ENCODE results near the gene SCRT2.

DNA sequence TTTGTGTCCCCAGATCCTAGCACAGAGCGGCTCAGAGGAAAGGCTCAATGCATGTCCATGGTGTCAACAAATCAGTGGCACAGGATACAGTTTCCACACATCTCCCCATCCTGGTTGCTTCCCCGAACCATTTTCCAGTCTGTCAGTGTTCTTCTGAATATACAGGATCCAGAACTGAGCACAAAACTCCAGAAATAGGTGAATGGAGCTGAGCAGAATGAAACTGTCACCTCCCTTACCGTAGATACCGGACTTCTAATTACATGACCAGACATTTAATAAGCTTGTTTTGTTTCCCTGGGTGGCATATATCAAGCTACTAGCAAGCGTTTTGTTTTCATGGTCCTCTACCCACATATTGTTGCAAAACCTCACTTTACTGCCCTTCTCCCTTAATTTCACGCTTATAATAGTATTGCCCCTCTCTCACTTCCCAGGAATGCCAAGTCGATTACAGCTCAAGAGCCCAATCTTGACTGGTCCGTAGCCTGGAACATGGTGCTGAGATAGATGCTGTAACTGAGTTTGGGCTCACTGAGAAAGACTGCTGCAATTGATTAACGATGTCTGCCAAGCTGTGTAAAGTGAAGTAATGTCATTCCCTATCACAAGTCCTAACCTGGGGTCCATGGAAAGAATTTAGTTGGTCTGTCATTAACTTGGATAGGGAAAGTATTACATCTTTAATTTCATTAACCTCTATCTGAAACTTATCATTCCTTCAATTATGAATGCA, 12.0 kb upstream of the SCRT2 start:
- TF ChIP-seq SIN3A (IDR thresholded peaks at IDR 0.05; ENCODE audit: borderline replicate concordance, insufficient read depth, low read depth, low read length) (no peak), REST (IDR thresholded peaks at IDR 0.05; ENCODE audit: insufficient read depth in 1 of 2, low read depth in 2 of 2, low read length in 1 of 2) (no peak), TCF7L2 (IDR thresholded peaks at IDR 0.05; ENCODE audit: low read depth, low read length) (no peak)
- TF ChIP-seq, protein P1, sequence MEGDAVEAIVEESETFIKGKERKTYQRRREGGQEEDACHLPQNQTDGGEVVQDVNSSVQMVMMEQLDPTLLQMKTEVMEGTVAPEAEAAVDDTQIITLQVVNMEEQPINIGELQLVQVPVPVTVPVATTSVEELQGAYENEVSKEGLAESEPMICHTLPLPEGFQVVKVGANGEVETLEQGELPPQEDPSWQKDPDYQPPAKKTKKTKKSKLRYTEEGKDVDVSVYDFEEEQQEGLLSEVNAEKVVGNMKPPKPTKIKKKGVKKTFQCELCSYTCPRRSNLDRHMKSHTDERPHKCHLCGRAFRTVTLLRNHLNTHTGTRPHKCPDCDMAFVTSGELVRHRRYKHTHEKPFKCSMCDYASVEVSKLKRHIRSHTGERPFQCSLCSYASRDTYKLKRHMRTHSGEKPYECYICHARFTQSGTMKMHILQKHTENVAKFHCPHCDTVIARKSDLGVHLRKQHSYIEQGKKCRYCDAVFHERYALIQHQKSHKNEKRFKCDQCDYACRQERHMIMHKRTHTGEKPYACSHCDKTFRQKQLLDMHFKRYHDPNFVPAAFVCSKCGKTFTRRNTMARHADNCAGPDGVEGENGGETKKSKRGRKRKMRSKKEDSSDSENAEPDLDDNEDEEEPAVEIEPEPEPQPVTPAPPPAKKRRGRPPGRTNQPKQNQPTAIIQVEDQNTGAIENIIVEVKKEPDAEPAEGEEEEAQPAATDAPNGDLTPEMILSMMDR (IDR thresholded peaks at IDR 0.05): no peak

Data from Panc1 (cell line).